C1 segment of cervical spinal cord (tissue), 14 donors: ENCODE measurements around the gene AMMECR1.

Source experiments
- DNase-seq, 14 donors: peaks; one replicate each; lab custom pipeline; 2025; lab: John Stamatoyannopoulos, UW

Gene AMMECR1

GRCh38 chrX:110311437-110312230 lies 6.3 kb downstream of the AMMECR1 start:
- no peak for DNase-seq

GRCh38 chrX:110310896-110311295 lies 7.0 kb downstream of the AMMECR1 start:
- no peak for DNase-seq

DNA sequence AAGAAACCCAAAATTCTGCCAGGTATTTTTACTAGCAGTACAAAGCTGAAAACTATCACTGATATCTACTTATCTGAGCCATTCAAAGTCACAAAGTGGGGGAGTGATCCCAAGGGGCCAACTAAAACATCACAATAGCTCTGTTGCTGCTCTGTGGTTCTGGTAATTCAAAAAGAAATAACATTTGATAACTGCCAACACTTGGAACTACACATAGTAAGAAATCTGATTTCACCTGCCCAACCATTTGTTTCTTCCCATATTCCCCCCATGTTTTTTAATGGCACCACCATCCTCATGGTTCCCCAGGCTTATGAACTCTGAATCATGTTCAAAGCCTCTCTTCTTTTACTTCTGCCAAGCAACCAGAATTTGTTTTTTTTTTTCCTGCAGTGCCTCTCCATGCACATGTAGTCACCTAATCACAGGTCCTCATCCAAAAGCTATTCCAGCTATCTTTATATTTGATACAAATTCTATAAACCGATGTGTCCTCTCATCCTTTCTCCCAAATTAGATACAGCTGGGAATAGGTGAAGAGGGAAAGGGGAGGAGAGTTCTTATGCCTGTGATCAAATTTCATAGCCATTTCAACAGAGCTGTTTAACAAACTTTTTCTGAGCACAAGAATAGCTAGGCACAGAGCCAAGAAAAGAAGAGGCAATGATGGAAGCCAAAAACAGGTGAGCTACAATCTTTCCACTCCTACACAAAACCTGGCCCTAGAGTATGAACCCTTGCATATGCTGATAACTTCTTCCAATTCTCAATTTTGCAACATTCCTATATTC lies 7.7 kb downstream of the AMMECR1 start:
- no peak for DNase-seq

DNA sequence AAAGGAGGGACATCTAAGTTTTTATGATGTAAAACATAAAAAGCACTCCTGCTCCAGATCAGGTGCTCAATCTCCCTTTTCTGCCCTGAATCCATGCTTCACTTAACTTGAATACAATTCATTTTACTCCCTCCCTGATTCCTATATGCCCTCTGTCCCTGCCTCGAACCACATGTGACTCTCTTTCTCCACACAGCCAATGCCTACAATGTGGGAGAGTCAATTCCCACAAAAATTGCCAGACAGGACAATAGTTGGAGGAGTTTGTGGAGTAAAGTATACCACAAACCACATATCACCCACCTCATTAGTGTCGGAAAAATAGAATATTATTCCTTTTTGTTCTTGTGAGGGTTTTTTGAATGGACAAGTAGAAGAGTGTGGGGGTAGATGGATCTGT lies 9.7 kb downstream of the AMMECR1 start:
- DNase-seq: no peak

DNA sequence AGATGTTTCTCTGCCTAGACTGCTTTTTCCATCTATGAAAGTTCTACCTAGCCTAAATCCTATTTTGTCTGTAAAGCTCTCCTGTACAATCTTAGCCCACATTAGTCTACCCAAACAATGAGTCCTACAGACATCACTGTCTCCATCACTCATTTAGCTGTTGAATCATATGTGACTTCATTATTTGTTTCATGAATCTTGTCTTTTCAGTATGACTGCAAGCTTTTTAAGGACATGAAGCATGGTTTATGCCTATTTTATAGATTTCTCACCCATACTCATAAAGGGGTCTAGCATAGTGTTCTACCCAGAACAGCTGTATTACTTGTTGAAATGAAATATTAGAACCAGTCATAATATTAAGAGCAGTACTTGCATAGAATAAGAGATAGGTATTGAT lies 13.0 kb downstream of the AMMECR1 start:
- no peak for DNase-seq

- DNase-seq: no peak
Observed at GRCh38 chrX:110304371-110304770, 13.5 kb downstream of the AMMECR1 start.

GRCh38 chrX:110302975-110303374 lies 14.9 kb downstream of the AMMECR1 start:
- no peak for DNase-seq

- DNase-seq: no peak
Observed at GRCh38 chrX:110301194-110301593, 16.7 kb downstream of the AMMECR1 start.

DNA sequence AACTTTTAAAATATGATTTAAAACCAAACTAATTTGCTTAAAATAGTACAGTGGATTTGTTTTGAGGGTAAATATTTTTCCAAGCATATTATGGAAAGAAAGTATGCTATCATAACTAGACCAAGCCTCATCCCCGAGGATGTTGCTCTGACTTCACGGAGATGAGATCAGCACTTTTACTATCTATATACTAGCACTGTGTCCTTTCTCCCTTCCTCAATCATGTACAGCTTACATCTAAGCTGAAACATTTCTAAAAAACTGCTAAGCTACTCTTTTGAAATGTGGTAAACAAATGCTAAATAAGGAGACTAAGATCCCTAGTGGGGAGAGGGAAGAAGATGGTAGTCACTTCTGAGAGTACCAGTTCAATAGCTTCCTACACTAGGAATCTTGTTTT lies 23.8 kb downstream of the AMMECR1 start:
- DNase-seq: no peak

DNA sequence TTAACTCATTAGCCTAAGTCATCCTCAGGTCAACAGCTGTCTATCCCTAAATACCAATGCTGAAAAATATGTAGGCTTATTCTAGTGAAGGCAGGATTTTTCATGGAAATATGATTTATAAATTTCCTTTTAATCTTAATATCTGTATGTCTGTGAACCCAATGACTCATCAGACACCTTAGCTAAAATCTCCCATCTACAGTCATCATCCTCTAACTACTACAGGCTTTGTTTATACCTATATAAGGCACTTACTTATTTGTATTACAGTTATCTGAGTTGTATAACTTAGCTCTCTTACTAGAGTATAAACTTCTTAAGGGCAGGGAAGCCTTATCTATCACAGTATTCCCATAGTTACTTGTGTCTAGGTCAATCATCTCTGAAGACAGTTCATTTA lies 24.2 kb downstream of the AMMECR1 start:
- DNase-seq: no peak

DNA sequence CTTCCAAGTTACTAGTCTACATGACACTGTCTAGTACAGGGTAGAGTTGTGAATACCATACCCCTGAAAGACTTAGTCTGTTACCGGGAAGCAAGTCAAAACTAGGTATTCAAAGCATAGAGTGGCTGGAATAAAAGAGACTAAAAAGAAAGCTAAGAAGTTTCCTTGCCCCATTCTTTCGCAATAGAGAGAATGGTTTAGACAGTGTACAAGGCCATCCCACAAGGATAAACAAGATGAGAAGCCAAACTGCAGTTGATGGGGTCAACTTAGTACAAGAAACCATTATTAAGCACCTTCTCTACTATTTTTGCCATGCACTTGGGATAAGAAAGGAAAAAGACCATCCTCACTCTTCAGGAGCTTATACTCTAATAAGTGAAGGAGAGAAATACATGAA lies 30.3 kb downstream of the AMMECR1 start:
- DNase-seq: no peak

- DNase-seq: no peak
Observed at GRCh38 chrX:110286106-110286505, 31.8 kb downstream of the AMMECR1 start.

GRCh38 chrX:110284159-110284558 lies 33.7 kb downstream of the AMMECR1 start:
- DNase-seq: no peak

DNA sequence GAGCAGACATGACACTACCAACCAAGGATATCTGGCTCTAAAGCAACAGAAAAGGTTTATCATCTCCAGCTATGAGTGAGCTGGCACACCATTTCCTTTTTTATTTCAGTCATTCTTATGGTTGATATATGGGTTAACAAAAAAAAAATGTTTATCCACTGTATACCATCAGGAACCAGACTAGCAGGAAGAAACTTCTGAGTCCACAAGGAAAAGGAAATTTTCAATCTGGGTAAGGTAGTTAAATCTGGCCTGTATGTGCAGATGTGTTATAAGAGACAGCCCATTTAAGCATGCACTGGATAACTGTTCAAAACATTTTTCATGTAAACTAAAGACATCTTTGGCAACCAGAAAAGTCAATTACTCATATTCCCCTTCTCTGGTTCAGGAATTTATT lies 35.0 kb downstream of the AMMECR1 start:
- no peak for DNase-seq

GRCh38 chrX:110281377-110281776 lies 36.5 kb downstream of the AMMECR1 start:
- DNase-seq: no peak

- DNase-seq: no peak
Observed at GRCh38 chrX:110280954-110281353, 36.9 kb downstream of the AMMECR1 start.

GRCh38 chrX:110277609-110278008 lies 40.3 kb downstream of the AMMECR1 start:
- DNase-seq: no peak

DNA sequence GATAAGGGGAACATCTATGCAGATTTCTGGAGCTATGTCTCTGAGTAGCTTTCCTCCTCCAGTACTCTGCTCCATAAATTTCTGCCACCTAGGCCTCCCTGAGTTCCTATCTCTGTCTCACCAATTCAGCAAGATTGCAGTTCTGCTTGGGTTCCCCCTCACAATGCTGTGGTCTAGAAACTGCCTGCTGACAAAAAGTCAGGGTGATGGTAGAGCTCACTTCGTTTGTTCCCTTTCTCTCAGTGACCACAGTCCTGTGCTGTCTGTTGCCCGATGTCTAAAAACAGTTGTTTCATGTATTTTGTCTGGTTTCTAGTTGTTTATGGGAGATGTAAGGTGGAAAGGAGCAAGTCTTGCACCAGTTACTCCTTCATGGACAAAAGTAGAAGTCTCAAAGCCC lies 41.1 kb downstream of the AMMECR1 start:
- DNase-seq: no peak

DNA sequence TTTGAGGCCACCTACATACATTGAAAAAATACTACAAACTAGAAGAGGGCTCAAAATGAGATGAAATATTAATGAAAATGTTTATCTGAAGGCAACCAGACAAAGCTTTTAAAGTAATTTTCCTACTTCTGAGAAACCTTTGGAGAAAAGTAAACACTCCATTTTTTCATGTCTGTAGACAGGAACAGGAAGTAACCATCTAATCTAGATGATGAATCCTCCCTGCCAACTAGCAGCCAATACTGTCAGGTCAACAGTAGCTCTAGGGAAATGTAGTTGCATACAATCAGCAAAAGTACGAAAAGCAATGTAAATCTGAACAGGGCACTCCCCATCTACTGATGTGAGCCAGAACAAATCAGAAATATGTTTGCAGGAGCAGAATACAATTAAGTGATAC lies 49.0 kb downstream of the AMMECR1 start:
- no peak for DNase-seq

DNA sequence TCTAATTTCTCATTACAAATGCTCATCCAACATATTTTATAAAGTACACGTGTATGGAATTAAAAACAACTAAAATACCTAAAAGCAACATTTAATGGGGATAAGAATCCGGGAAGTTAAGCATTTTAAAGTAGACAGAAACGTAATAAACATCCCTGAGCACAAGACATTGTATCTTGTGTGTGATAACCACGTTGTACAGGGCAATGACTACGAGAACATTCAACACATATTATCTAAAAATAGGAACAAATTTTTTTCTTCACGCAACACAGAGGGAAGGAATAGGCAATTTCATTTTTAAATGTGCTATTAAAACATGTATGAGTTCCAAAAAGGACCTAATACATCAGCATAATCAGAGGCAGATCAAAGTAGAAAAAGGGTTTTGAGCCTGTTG lies 49.5 kb downstream of the AMMECR1 start:
- DNase-seq: no peak

GRCh38 chrX:110267874-110268273 lies 50.0 kb downstream of the AMMECR1 start:
- no peak for DNase-seq

DNA sequence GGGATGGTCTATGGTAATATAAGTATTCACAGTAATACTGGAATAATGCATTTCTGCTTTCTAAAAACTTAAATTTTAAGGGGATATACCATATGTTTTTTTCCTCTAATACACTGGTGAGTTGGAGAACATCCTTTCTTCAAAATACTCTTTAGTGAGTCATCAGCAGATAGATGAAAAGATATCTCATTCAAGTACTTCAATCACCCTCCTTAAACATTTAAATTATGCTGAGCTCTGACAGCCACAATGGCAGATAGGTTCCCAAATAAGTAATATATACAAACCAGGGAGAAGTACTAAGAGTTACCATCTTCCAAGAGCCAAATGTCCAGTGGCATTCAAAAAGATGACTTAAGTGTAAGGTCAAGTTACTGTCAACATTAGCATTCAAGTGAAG lies 52.2 kb downstream of the AMMECR1 start:
- no peak for DNase-seq

GRCh38 chrX:110259117-110259516 lies 58.8 kb downstream of the AMMECR1 start:
- DNase-seq: no peak
